PC-9 (cell line): ENCODE data around the gene PGAP6.

Source experiments
- EZH2 ChIP-seq: fragments of 200-600 bp; sonication (generic); IDR thresholded peaks from 2 replicates; pipeline ENCODE4 v1.8.0; 2017; ENCODE audit warnings: antibody characterized with exemption, low read depth
- TF ChIP-seq, protein P1 (sequence below): fragments of 200-600 bp; sonication (generic); conservative IDR thresholded peaks from 2 replicates; pipeline ENCODE4 v1.6.1; 2017; ENCODE audit warnings: mixed run types, antibody characterized with exemption, mild to moderate bottlenecking, moderate library complexity

DNA sequence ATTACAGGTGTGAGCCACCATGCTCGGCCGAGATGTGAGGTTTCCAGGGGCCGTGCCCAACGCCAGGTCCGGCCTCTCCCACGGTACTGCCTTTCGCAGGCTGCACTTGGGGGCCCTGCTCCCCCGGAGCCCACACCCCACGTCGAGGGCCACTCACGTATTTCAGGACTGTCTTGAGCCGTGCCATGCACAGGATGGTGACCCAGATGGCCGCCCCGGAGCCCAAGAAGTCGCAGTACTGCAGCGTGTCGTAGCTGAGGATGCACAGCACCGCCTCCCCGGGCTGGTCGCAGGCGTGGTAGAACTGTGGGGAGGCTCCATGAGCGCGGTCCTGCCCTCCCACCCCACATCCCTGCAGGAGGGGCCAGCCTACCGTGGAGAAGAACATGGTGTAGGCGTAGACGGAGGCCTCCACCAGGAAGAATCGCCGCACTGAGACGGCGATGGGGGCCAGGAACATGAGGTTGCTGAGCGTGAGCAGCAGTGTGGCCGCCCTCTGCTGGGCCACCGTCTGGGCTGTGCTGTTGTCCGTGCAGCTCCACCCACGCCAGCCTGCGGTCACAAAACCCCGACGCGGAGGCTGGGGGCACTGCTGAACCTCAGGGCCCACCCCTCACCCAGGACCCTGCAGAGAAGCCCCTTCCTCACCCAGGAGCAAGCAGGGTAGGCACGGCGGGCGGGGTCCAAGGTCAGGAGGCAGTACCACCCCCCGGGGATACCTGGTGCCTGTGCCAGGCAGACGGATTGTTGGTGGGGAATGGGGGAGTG is 7.7 kb downstream of the PGAP6 start:
- TF ChIP-seq, protein P1, sequence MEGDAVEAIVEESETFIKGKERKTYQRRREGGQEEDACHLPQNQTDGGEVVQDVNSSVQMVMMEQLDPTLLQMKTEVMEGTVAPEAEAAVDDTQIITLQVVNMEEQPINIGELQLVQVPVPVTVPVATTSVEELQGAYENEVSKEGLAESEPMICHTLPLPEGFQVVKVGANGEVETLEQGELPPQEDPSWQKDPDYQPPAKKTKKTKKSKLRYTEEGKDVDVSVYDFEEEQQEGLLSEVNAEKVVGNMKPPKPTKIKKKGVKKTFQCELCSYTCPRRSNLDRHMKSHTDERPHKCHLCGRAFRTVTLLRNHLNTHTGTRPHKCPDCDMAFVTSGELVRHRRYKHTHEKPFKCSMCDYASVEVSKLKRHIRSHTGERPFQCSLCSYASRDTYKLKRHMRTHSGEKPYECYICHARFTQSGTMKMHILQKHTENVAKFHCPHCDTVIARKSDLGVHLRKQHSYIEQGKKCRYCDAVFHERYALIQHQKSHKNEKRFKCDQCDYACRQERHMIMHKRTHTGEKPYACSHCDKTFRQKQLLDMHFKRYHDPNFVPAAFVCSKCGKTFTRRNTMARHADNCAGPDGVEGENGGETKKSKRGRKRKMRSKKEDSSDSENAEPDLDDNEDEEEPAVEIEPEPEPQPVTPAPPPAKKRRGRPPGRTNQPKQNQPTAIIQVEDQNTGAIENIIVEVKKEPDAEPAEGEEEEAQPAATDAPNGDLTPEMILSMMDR: no peak
- TF ChIP-seq EZH2: no peak
